HL-60 (cell line): ENCODE data around the gene FAU.

Experiments used
- CTCF ChIP-seq: IDR thresholded peaks from one replicate; pipeline ENCODE4 v1.5.1; 2011; ENCODE audit warnings: low read length, control low read depth, inconsistent platforms; ENCODE audit not compliant: insufficient read depth
- POLR2AphosphoS5 ChIP-seq: IDR thresholded peaks from 2 replicates; pipeline ENCODE4 v1.6.1; 2012; ENCODE audit warnings: low read depth
- TF ChIP-seq, protein P1 (sequence below): IDR thresholded peaks from 2 replicates; pipeline ENCODE4 v1.6.1; 2012; ENCODE audit warnings: low read depth; ENCODE audit not compliant: insufficient replicate concordance

GRCh38 chr11:65165410-65166317, 43.7 kb upstream of the FAU start:
- no peak for TF ChIP-seq CTCF
- no peak for TF ChIP-seq POLR2AphosphoS5
- TF ChIP-seq, protein P1, sequence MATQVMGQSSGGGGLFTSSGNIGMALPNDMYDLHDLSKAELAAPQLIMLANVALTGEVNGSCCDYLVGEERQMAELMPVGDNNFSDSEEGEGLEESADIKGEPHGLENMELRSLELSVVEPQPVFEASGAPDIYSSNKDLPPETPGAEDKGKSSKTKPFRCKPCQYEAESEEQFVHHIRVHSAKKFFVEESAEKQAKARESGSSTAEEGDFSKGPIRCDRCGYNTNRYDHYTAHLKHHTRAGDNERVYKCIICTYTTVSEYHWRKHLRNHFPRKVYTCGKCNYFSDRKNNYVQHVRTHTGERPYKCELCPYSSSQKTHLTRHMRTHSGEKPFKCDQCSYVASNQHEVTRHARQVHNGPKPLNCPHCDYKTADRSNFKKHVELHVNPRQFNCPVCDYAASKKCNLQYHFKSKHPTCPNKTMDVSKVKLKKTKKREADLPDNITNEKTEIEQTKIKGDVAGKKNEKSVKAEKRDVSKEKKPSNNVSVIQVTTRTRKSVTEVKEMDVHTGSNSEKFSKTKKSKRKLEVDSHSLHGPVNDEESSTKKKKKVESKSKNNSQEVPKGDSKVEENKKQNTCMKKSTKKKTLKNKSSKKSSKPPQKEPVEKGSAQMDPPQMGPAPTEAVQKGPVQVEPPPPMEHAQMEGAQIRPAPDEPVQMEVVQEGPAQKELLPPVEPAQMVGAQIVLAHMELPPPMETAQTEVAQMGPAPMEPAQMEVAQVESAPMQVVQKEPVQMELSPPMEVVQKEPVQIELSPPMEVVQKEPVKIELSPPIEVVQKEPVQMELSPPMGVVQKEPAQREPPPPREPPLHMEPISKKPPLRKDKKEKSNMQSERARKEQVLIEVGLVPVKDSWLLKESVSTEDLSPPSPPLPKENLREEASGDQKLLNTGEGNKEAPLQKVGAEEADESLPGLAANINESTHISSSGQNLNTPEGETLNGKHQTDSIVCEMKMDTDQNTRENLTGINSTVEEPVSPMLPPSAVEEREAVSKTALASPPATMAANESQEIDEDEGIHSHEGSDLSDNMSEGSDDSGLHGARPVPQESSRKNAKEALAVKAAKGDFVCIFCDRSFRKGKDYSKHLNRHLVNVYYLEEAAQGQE: no peak
